Breast epithelium (tissue), 3 donors: ENCODE results near the gene C6orf89.

Experiments
- CTCF ChIP-seq, 3 donors: fragments of 450-650 bp; IDR thresholded peaks; one replicate each; pipeline ENCODE4 v1.5.1; 2016 to 2017; ENCODE audit warnings: antibody characterized with exemption in 3 of 3, mild to moderate bottlenecking in 3 of 3, moderate library complexity in 3 of 3
- POLR2A ChIP-seq: fragments of 450-650 bp; IDR thresholded peaks from one replicate; pipeline ENCODE4 v1.6.1; 2016; ENCODE audit warnings: antibody characterized with exemption, mild to moderate bottlenecking, moderate library complexity

GRCh38 chr6:36927691-36928546 is 42.2 kb downstream of the C6orf89 start:
- TF ChIP-seq CTCF (IDR thresholded peaks at IDR 0.05) (no peak), POLR2A (no peak)
